Midbrain (tissue), 1 donor: ENCODE measurements around the gene SNX10.
"Not testable (repeated sequence)": the region's sequence is repeated elsewhere in the genome, so short reads cannot be mapped to it uniquely, and the experiment has no call there.

ENCODE experiments used
- DNase-seq: peaks from one replicate; lab custom pipeline; 2025; lab: John Stamatoyannopoulos, UW

The SNX10 gene, protein sequence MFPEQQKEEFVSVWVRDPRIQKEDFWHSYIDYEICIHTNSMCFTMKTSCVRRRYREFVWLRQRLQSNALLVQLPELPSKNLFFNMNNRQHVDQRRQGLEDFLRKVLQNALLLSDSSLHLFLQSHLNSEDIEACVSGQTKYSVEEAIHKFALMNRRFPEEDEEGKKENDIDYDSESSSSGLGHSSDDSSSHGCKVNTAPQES

GRCh38 chr7:26291699-26292538 lies at the start of gene SNX10:
TSS of gene SNX10 (plus strand) at chr7:26291862. CDS start at chr7:26346443, 54,581 bp downstream.
- no peak for DNase-seq

GRCh38 chr7:26245150-26245549 lies 46.5 kb upstream of the SNX10 start:
- no peak for DNase-seq

- no peak for DNase-seq
Measured at GRCh38 chr7:26250239-26250638, 41.4 kb upstream of the SNX10 start.

DNA sequence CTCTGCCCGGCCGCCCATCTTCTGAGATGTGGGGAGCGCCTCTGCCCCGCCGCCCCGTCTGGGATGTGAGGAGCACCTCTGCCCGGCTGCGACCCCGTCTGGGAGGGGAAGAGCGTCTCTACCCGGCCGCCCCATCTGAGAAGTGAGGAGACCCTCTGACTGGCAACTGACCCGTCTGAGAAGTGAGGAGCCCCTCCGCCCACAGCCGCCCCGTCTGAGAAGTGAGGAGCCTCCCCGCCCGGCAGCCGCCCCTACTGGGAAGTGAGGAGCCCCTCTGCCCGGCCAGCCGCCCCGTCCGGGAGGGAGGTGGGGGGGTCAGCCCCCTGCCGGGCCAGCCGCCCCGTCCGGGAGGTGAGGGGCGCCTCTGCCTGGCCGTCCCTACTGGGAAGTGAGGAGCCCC lies 29.8 kb upstream of the SNX10 start:
- DNase-seq, result not testable (repeated sequence)

DNA sequence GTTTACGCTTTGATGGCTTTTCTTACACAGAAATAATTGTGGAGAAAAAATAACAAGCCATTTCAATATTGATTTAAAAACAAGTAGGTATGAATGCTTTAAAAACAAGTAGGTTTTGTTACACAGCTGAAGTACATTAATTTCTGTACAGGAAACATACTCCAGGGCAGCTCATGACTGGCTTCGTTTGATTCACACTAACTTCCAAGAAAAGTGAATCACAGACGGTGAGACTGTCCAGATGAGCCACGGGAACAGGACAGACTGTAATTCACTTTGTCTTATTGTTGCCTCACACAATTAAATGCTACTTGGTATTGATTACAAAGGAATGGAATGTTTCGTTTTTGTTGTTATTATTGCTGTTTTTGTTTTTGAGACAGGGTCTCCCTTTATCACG lies 26.6 kb upstream of the SNX10 start:
- no peak for DNase-seq

DNA sequence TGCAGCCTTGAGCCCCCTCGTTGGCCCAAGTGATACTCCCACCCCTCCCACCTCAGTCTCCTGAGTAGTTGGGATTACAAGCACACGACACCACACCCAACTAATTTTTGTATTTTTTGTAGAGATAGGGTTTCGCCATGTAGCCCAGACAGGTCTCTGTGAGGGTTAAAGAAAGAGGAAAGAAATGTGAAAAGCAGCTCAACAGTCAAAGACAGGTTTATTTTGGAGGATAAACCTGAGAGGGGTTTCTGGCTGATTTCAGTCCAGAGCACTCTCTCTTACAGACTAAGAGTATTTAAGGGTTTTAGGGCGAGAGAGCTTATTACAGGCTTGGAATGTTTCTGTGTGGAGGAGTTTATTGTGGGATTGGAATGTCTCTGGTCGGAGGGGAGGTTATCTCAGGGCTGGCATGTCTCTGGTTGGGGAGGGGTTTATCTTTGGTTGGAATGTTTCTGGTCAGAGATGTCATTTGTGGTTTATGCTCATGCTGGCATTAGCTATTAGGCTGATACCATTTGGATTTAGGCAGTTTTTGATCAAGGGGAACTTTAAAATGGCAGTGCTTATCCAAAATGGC lies 26.1 kb upstream of the SNX10 start:
- DNase-seq, result no peak

DNA sequence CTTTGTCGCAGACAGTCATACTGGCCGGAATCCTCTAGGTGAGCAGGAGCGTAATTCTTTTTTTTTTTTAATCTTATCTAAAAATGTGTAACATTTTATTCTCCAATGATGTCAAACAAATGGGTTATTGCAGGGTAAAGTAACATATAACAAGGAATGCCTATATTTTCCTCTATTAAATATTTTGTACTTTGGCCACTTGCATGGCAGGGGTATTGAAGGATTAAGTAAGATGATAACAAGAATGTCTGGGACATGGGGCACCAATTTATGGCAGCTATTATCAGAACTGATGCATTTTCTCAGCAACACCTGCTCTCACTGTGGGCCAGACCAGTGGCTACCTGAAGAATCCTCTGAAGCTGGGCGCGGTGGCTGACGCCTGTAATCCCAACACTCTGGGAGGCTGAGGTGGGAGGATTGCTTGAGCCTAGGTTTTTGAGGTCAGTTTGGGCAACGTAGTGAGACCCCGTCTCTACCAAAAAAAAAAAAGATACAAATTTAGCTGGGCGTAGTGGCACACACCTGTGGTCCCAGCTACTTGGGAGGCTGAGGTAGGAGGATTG lies 24.0 kb upstream of the SNX10 start:
- DNase-seq, result no peak

DNA sequence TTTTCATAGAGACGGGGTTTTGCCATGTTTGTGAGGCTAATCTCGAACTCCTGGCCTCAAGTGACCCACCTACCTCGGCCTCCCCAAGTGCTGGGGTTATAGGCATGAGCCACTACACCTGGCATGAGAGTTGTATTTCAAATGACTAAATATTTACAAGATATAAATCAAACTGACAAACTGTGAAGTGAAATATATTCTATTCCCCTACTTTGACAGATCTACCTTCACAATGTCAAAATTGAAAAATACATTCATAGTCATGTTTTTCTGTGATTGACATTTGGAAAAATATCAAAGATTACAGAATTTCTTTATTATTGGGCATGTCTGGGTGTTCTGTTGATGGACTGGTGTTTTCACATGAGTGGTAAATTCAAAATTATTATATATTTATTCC lies 16.4 kb upstream of the SNX10 start:
- no peak for DNase-seq

DNA sequence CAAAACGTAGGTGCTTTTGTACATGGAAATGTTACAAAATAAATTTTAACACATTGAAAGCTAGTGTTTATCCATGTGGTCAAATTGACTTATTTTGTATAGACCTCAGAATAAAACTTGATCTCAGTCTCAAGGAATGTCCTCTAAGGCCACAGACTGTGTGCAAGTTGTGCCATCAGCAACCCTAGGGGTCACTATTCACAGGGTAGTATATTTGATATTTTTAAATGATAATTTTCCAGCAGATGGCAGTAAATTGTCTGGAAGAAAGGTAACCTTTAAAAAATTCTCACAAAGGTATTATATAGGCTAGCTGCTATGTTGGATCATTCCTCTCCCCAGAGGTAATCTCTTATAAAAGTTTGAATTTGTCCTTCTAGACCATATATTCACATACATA lies 12.9 kb upstream of the SNX10 start:
- no peak for DNase-seq

DNA sequence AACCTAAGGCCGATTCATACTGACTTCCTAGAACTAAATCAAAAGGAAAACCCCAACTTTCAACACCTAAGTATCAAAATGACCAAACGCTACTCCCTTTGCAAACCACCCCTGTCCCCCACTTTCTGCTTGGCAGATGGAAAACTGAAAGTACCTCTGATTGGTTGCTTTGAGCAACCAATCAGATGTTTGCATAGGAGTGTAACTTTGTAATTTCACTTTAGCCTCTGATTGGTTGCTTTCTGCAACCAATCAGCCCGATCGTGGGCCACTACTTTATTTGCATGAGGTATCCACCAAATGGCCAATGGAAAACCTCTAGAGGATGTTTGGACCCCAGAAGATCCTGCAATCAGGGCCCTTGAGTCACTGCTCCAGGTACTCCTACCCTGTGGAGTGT lies 12.3 kb upstream of the SNX10 start:
- no peak for DNase-seq

- no peak for DNase-seq
Measured at GRCh38 chr7:26280097-26280496, 11.6 kb upstream of the SNX10 start.

DNA sequence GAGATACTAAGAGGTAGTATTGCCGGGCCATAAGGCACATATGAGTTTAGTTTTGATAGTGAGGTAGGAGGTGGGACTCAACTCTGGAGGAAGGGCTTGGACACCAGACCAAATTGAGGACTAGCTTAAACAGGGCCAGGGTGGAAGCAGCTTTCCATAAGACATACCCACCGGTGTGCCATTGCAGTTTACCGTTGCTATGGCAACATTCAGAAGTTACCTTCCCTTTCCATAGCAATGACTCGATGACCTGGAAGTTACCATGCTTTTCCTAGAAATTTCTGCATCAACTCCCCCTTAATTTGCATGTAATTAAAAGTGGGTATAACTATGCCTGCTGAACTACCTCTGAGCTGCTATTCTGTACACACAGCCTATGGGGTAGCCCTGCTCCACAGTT lies 10.9 kb upstream of the SNX10 start:
- DNase-seq, result no peak

DNA sequence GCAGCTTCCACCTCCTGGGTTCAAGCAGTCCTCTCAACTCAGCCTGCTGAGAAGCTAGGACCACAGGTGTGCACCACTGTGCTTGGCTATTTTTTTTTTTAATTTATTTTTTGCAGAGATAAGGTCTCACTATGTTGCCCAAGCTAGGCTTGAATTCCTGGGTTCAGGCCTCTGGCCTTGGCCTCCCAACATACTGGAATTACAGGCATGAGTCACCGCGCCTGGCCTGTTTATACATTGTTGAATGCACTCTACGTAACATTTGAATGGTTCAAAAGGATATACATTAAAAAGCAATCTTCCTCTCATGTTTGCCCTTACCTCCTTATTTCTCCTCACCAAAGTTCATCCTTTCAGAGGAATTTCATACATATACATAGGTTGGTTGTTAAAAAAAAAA lies 7.2 kb upstream of the SNX10 start:
- DNase-seq, result no peak

- DNase-seq, result no peak
Measured at GRCh38 chr7:26284995-26285632, 6.5 kb upstream of the SNX10 start.

DNA sequence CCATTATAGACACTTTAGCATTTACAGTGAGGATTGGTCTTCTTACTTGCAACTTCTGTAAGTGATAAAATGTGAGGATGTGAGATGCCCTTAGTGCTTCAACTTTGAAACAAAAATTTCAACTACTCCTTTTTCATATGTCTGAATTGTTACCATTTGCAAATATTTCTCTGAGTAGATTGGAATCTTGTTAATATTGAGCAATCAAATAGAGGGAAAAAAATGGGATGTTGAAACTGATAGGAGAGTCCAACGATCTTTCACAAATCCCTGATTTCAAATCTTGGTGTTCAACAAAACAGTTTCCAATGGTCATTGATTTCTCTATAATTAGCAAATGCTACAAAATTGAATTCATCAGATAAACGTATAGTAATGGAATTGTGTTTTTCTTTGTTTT lies 5.5 kb upstream of the SNX10 start:
- DNase-seq, result no peak

GRCh38 chr7:26288126-26288525 lies 3.5 kb upstream of the SNX10 start:
- not testable (repeated sequence) for DNase-seq

- DNase-seq, result no peak
Measured at GRCh38 chr7:26291251-26291650, 411 bp upstream of the SNX10 start.

- DNase-seq, result no peak
Measured at GRCh38 chr7:26292768-26293560, 1.3 kb downstream of the SNX10 start.

DNA sequence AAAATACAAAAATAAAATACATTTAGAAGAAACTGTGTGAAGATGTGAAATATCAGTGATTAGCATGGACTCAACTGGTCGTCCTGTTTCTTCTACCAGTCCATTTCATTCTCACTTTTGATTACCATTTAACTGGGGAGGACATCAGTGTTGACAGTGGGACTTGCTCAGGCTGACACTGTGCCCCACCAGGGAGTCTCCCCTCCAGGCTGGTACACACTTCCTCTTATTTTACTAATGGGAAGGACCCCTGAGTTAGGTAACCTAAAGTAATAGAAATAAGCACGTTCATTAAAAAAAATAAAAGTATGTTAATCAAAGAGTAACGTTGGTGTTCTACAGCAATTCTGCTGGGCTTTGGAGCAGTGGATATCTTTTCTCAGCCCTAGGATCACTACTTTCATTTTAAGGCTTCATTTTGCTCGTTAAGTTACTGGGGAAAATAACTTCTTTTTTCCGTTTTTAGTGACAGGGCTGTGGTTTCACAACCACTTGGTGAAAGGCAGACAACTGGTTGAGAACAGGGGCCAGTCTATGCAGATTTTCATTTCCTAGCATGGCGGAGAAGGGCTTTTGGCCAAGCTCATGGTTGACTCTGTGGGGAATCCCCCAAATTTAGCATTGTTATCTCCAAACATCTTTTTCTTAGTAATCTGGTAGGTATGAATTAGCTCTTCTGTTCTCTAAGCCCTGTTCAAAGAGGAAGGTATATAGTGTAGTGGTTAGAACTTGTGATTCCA lies 2.1 kb downstream of the SNX10 start:
- no peak for DNase-seq

DNA sequence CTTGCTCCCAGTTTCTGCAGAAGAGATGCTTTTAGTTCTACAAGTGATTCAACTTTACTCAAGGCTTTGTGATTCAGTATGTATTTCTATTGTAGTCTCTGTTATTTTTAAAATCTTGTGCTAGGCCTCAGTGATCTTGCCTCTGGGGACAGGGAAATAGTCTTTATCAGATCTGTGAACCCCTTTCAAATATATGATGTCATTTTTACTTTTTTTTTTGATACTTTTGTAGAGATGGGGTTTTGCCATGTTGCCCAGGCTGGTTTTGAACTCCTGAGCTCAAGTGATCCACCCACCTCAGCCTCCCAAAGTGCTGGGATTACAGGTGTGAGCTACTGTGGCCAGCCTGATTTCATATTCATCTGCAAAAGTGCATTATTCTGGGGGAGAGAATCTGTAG lies 3.4 kb downstream of the SNX10 start:
- no peak for DNase-seq

DNA sequence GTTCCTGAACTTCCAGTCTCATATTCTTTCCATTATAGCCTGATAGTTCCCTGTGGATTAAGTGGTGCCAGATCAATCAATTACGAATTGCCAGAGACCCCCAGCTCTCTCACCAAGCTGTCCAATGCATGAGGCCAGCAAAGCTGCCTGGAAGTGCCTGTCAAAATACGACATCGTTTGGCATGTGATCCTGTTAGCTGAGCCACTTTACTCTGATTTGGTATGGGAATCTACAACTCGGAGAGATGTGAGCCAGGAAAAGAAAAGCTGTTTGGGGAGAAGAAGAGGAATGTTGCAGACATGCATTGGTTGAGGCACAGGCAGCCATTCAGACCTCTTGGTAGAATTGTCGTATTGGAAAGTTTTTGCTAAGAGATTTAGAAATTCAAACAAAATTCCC lies 3.9 kb downstream of the SNX10 start:
- no peak for DNase-seq
